HG02798 (cell line): Measurements from ENCODE around the gene ENDOG.
"Not testable (repeated sequence)": the region's sequence is repeated elsewhere in the genome, so short reads cannot be mapped to it uniquely, and the experiment has no call there.

Experiments used
- ATAC-seq: cut with Tn5 transposase; IDR thresholded peaks from one replicate; pipeline ENCODE4 v1.9.1; 2021; ENCODE audit warnings: mild to moderate bottlenecking; ENCODE audit not compliant: unreplicated experiment, poor library complexity

The ENDOG gene

DNA sequence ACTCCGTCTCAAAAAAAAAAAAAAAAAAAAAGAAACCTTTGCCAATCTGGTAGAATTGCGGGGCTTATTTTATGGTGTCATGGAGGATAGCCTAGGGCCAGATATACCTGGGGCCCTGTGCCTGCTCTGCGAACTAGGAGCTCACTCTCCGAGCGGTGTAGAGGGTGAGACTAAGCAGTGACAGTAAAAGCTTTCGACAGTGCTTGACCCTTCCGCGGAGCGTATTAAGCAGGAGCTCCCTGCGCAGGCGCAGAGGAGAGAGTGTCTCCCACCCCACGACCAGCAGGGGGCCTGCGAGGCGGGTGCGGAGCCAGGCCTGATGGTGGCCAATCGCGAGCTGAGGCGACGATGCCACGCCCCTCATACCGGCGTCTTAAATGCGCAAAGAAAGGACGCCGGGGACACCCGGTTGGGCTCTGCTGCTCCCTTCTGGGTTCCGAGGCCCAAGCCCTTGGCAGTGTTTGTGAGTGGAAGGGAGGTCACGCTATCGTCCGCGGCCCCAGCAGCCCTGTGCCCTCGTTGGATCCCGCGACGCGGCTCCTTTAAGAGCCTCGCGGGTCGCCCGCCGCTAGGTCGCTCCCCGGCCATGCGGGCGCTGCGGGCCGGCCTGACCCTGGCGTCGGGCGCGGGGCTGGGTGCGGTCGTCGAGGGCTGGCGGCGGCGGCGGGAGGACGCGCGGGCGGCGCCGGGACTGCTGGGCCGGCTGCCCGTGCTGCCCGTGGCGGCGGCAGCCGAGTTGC is at the start of gene ENDOG:
Gene ENDOG (plus strand): TSS at position 402 of the 740 bp plus-strand sequence. CDS start 185 bp downstream, at position 587.
- ATAC-seq = peak; percentile 91

DNA sequence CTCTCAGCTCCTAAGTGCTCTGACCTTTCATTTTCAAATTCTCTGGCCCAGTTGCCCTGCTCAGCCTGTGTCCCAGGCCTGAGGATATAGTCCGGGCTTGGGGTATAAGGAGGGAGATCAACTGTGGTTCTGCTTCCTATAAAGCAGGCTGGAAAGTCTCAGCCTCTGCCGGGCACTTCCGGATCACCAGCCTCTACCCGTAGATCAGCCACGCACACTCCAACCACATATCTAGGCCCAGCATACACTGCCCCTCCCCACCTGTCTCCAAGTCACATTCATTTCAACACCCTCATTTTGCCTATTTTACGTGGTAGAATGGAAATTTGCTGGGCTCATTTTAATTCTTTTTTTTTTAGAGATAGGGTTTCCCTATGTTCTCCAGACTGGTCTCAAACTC is 49.7 kb upstream of the ENDOG start:
- no peak for ATAC-seq

DNA sequence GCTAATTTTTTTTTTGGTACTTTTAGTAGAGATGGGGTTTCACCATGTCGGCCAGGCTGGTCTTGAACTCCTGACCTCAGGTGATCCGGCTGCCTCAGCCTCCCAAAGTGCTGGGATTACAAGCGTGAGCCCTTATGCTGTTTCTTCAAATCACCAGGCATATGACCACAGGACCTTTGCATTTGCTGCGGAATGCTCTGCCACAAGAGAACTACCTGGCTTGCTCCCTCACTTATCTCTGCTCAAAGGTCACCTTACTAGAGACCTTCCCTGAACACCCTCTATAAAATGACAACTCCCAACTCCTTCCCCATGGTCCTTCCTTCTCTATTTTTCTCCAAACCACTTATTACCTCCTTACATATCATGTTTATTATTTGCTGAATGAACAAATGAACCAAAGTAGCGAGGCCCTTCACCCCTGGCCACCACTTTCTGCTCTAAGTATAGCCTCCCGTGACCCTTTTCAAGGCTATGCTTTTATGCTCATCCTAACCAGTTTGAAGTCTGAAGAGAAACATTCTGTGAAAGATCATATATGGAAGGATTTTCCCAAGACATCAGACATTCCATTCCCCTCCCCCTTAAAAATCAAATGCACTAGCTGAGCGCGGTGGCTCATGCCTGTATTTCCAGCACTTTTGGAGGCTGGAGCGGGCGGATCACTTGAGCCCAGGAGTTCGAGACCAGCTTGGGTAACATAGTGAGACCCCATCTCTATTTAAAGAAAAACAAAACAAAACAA is 47.8 kb upstream of the ENDOG start:
- ATAC-seq = no peak

DNA sequence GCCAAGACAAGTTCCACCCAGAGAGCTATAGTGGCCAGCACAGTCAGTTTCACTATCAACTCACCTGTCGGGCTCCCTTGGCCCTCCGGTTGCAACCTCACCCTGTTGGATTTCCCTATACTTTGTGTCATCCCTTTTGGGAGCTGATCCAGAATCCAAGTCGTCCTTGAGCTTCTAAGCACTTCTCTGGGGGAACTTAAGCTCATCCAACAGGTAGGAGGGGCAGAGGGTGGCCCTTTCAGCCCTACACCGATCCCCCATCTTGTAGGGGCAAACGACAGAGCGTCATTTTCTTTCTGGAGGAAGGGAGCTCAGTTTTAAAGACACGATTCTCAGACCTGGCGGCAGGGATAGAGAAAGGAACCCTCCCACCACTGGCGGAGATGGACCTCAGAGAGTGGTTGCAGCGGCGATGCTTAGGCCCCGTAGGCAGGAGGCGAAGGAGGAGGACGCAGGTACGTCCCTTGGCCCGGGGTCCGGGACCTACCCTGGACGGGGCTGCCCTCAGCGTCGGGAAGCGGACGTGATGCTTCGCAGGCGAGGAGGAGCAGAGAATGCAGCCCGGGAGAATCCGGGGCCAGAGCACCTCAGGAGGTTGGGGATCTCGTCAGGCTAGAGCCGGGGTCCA is 47.1 kb upstream of the ENDOG start:
- no peak for ATAC-seq

DNA sequence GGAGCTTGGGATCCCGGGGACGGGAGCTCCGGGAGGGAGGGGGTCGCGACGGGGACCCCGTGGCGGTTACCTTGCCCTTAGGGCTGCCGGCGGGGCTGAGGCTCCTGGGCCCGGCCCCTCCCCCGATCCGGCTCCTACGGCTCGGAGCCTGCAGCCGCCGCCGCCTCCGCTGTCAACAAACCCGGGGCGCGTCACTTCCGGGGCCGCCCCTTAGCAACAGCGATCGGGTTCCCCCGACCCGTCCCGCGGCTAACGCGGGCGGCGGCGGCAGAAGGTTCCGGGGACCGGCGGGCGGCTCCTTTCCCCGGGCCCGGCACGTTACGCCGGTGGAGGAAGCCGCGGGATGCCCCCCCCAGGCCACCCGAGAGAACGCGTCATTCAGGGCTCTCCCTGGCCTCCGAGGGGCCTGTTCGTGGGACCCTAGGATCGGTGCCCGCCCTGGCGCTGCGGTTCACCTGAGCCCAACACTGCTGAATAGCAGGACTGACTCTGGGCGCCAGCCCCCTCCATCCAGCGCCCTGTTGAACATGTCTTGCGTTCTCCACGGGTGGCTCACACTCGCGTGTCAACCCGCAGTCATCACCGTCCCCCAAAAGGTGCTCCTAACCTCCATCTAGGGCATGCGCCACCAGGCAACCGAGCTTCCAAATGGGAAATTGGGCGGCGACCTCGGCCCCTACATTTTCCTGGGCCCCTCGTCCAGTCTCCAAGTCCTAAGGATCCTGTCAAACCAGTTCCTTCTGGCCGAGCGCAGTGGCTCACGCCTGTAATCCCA is 46.4 kb upstream of the ENDOG start, which contains the start of gene ZER1:
Gene ZER1 (minus strand): TSS at position 183 of the 775 bp plus-strand sequence. CDS start 16,362 bp downstream, outside the sequence.
- peak; percentile 95 for ATAC-seq

DNA sequence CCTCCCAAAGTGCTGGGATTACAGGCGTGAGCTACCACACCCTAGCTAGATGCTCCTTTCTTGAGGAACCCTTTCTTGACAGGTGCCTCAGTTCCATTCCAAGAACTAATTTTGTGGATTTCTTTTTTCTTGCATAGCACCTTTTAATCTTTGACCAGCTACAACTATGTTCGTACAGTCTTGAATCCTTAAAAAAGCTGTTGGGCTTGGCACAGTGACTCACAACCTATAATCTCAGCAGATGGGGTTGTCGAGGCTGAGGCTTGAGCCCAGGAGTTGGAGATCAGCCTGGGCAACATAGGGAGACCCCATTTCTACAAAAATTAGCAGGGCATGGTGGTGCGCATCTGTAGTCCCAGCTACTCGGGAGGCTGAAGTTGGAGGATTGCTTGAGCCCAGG is 45.3 kb upstream of the ENDOG start:
- ATAC-seq = no peak

DNA sequence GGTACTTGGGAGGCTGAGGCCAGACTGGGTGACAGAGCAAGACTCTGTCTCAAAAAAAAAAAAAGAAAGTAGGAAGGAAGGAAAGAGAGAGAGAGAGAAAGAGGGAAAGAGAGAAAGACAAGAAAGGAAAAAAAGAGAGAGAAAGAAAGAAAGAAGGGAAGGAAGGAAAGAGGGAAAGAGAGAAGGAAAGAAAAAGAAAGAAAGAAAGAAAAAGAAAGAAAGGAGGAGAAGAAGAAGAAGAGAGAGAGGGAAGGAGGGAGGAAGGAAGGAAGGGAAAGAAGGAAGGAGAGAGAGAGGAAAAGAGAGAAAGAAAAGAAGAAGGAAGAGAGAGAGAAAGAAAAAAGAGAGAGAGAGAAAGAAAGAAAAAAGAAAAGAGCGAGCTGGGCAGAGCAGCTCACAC is 43.5 kb upstream of the ENDOG start:
- ATAC-seq = no peak

DNA sequence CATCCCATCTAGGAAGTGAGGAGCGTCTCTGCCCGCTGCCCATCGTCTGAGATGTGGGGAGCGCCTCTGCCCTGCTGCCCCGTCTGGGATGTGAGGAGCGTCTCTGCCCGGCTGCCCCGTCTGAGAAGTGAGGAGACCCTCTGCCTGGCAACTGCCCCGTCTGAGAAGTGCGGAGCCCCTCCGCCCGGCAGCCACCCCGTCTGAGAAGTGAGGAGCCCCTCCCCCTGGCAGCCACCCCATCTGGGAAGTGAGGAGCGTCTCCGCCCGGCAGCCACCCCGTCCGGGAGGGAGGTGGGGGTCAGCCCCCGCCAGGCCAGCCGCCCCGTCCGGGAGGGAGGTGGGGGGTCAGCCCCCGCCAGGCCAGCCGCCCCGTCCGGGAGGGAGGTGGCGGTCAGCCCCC is 38.2 kb upstream of the ENDOG start:
- ATAC-seq = not testable (repeated sequence)

DNA sequence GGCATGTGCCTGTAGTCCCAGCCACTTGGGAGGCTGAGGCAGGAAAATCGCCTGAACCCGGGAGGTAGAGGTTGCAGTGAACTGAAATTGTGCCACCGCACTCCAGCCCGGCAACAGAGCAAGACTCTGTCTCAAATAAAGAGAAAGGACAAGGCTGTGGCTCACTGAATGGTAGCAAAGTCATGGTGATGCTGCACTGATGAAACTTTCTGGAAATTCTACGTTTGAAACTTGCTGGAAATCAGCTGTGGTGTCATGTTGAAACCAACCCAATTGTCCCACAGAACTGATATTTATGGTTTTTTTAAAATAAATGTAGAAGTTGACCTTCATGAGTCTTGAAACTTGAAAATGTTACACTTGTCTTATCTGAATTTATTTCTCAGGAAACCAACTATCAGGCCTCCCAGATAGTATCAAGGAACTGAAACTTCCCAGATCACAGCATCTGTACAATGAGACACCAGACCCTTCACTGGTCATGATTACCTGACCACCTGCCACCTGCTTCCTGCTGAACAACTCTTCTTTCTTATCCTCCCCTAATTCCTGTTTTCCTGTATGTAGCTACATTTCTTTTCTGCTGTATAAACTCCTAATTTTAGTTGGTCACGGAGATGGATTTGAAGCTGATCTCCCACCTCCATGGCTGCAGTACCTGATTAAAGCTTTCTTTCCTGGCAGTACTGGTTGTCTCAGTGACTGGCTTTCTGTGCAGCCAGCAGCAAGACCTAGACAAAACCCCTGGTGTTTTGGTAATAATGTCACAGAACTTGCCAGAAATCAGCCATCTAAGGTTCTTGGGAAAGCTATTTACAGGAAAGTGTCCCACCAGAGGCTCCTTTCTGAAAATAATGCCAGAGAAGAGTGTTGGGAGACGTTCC is 36.9 kb upstream of the ENDOG start:
- no peak for ATAC-seq

DNA sequence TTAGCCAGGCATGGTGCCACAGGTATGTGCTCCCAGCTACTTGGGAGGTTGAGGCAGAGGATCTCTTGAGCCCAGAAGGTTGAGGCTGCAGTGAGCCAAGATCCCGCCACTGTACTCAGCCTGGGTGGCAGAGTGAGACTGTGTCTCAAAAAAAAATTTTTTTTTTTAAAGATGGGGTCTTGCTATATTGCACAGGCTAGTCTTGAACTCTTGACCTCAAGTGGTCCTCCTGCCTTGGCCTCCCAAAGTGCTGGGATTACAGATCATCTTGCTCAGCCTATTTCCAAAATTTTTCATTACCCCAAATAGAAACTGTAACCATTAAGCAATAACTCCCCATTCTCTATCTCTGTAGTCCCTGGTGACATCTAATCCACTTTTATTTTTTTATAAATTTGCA is 35.6 kb upstream of the ENDOG start:
- ATAC-seq = no peak

DNA sequence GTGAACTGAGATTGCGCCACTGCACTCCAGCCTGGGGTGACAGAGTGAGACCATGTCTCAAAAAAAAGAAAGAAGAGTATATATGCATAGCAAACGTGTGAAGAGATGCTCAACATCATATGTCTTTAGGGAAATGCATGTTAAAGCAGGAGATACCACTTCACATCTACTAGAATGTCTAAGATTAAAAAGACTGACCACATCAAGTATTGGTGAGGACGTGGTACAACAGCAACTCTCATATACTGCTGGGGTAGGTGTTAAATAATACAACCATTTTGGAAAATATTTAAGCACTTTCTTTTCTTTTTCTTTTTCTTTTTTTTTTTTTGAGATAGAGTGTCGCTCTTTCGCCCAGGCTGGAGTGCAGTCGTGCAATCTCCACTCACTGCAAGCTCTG is 32.9 kb upstream of the ENDOG start:
- ATAC-seq = no peak

DNA sequence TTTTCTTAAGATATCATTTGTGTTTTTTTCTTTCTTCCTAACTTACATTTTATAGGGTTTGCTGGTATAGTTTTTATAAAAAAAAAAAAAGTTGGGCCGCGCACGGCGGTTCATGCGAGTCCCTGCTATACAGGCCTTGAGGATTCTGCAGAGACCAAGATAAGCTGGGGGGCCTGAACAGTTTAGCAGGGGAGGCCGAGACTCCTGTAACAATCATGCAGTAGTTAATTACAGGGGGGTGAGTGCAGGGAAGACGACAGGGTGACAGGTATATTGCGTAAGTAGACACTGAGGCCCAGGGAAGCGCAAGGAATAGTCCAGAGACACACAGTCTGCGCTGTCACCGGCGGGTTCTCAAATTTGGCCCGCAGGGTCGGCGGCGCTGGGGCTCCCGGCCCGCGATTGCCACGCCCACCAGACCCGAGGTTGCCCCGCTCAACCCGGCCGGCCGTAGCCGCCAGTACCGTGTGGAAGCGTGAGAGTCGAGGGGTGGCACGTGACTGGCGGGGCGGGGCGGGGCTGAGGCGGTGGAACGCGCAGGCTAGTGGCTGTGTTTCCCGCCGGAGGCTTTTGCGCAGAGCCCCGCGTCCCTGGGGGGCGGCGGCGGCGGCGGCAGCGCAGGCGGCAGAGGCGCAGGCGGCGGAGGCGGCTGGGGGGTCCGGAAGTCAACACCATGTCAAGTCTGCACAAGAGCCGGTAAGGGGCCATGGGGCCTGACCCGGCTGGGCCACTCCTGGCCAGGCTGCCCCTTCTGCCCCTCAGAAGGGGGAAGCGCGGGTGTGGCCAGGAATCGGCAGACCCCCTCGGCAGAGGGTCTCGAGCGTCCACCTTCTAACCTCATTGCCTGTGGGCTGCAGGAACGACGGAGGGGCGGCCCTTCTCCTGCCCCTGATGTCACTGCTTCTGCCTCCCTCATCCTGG is 31.4 kb upstream of the ENDOG start, which contains the start of gene TBC1D13:
Gene TBC1D13 (plus strand): TSS at position 573 of the 921 bp plus-strand sequence. CDS start 101 bp downstream, at position 674.
- peak; percentile 92 for ATAC-seq

DNA sequence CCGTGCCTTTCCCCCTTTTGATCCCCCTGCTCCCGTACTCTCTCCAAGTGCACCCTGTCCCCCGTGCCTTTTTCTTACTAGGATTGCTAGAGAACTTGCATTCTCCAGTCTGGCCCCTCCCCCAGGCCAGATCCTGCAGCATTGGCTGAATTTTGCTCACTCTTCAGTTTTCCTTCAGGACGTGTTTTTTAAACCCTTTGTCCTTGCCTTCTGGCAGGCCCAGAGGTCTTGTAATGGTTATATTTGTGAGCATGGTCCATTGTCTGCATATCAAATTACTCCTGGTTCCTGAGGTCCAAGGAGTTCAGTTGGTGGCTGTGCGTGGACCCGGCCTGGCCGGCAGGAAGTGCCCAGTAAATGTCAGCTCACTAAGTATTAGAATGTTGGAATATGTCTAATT is 30.6 kb upstream of the ENDOG start:
- no peak for ATAC-seq

DNA sequence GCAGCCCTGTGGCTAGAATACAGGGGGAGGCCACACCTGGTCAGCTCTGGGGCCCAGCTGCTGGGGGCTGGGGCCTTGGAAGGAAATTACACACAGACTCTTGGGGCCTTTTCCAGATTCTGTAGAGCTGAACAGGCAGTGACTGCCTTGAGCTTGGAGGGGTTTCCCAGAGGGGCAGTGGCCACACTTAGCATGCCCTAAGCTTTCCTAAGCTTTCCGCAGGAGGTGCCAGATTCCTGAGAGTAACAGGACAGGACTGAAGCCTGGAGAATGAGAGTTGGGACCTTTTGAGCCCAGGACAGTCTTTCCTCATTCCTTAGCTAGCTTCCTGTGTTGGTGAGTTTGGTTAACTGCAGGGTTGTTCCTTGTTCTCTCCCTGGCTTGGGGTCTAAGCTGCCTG is 29.9 kb upstream of the ENDOG start:
- no peak for ATAC-seq

DNA sequence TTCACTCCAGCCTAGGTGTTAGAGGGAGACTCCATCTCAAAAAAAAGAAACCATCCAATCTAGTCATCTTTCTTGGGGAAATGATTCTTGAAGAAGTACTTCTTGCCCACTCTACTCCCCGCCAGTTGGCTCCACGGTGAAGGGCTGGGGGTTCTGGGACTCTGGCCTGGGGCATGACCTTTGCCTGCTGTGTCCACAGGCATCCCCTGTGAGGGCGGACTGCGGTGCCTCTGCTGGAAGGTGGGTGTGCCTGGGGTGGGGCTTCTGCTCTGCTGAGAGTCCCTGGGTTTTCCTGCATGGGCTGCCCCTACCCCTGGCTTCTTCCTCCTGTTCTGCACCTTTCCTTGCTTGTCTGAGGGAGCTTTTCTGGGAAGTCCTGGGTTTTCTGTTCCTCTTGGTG is 27.8 kb upstream of the ENDOG start:
- no peak for ATAC-seq

DNA sequence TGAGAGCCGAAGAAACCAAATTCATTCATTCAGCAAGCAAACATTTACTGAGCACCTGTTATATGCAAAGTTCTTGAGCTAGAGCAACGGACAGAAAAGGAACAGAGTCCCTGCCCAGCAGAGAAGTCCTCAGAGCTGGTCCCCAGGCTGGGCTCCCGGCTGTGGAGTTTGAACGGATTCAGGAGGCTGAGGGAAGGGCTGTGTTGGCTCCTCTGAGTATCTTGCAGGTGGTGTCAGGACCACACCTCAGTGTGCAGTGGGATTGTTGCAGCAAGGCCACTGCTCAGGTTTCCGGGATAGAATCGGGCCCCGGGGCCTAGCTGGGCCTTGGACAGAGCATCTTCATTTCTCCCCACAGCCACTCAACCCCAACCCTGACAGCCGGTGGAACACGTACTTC is 26.2 kb upstream of the ENDOG start:
- no peak for ATAC-seq

DNA sequence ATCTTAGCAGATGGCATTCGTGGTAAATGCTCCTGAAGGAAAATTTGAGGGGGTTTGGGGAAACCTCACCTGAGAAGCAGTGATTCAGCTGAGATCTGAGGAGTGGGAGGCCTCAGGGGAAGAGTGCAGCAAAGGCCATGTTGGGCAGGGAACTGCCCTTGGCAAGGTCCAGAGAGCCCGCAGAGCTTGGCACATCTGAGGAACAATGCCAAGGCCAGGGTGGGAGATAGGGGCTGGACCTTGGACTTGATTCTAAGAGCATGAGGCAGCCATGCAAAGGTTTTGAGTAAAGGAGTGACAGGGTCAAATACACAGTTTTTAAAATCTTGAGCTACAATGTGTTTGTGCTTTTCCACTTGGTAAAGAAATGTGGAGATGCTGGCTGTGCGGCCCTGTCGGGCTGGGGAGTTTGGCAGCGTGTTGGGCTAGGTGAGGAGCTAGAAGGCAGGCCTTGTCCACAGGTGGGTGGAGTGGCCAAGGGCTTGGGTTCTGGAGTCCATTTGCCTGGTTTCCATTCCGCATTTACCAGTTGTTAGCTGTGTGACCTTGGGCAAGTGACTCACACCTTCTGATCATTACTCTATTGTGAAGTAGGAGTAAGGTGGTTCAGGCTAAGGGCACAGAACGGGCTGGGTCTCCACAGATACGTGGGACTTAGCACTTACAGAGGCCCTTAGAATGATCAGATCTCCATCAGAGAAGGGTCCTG is 25.2 kb upstream of the ENDOG start:
- no peak for ATAC-seq

DNA sequence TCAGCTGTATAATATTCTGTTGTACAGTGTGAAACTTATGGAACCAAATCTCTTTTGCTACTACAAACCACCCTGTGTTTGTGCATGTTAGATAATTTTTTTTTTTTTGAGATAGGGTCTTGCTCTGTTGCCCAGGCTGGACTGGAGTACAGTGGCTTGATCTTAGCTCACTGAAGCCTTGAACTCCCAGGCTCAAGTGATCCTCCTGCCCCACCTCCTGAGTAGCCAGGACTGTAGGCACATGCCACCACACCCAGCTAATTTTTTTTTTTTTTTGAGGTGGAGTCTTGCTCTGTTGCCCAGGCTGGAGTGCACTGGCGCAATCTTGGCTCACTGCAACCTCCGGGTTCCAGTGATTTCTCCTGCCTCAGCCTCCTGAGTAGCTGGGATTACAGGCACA is 23.3 kb upstream of the ENDOG start:
- ATAC-seq = not testable (repeated sequence)
